ENCODE data around the gene RTN4. TPM values are rescaled to one million over a fixed set of nuclear protein-coding genes. Genes with fewer than 3 reads are reported as not detected.

Gene RTN4
- total and polyA plus RNA-seq, 4 donors, result 199 to 652 (median 553) TPM

GRCh38 chr2:54965425-54965824 is 84.8 kb downstream of the RTN4 start:
- DNase-seq (ENCODE audit: low read depth in 4 of 6, low spot score in 6 of 6), result no peak
- H3K27me3 ChIP-seq (ENCODE audit: control insufficient read depth, insufficient read depth, low read length), result no peaks in the 10 kb centered on the region
- WGBS (ENCODE audit: insufficient coverage), result 73% methylated on average over 4 of the region's 6 CpGs
- H3K4me3 ChIP-seq (ENCODE audit: low read depth, low read length), result no peak overlapping the region
- no peak overlapping the region for H3K27ac ChIP-seq (ENCODE audit: low read depth, low read length)
- peaks cover 21% of the 10 kb centered on the region for H3K36me3 ChIP-seq (ENCODE audit: control insufficient read depth, insufficient read depth, low read length)
- peaks cover 9% of the 10 kb centered on the region for H3K4me1 ChIP-seq (ENCODE audit: control insufficient read depth, insufficient read depth, low read length)
- no peaks in the 10 kb centered on the region for H3K9me3 ChIP-seq (ENCODE audit: control insufficient read depth, insufficient read depth, low read length)

GRCh38 chr2:54964816-54965215 is 85.4 kb downstream of the RTN4 start:
- 60% methylated on average over 1 of the region's 4 CpGs for WGBS (ENCODE audit: insufficient coverage)
- Histone ChIP-seq H3K27me3 (ENCODE audit: control insufficient read depth, insufficient read depth, low read length) (no peaks in the 10 kb centered on the region), H3K36me3 (ENCODE audit: control insufficient read depth, insufficient read depth, low read length) (peaks cover 22% of the 10 kb centered on the region), H3K27ac (ENCODE audit: low read depth, low read length) (no peak overlapping the region), H3K4me3 (ENCODE audit: low read depth, low read length) (no peak overlapping the region), H3K9me3 (ENCODE audit: control insufficient read depth, insufficient read depth, low read length) (no peaks in the 10 kb centered on the region), H3K4me1 (ENCODE audit: control insufficient read depth, insufficient read depth, low read length) (peaks cover 9% of the 10 kb centered on the region)
- no peak for DNase-seq (ENCODE audit: low read depth in 4 of 6, low spot score in 6 of 6)

GRCh38 chr2:54964271-54964670 is 86.0 kb downstream of the RTN4 start:
- peaks cover 9% of the 10 kb centered on the region for H3K4me1 ChIP-seq (ENCODE audit: control insufficient read depth, insufficient read depth, low read length)
- no peaks in the 10 kb centered on the region for H3K27me3 ChIP-seq (ENCODE audit: control insufficient read depth, insufficient read depth, low read length)
- no peak overlapping the region for H3K4me3 ChIP-seq (ENCODE audit: low read depth, low read length)
- H3K9me3 ChIP-seq (ENCODE audit: control insufficient read depth, insufficient read depth, low read length), result no peaks in the 10 kb centered on the region
- no peak for DNase-seq (ENCODE audit: low read depth in 4 of 6, low spot score in 6 of 6)
- no peak overlapping the region for H3K27ac ChIP-seq (ENCODE audit: low read depth, low read length)
- H3K36me3 ChIP-seq (ENCODE audit: control insufficient read depth, insufficient read depth, low read length), result peaks cover 22% of the 10 kb centered on the region
- 91% methylated on average over 7 of the region's 8 CpGs for WGBS (ENCODE audit: insufficient coverage)

- DNase-seq (ENCODE audit: low read depth in 4 of 6, low spot score in 6 of 6), result no peak
- no peak overlapping the region for H3K4me3 ChIP-seq (ENCODE audit: low read depth, low read length)
- H3K27ac ChIP-seq (ENCODE audit: low read depth, low read length), result no peak overlapping the region
- no peaks in the 10 kb centered on the region for H3K27me3 ChIP-seq (ENCODE audit: control insufficient read depth, insufficient read depth, low read length)
- H3K4me1 ChIP-seq (ENCODE audit: control insufficient read depth, insufficient read depth, low read length), result peaks cover 9% of the 10 kb centered on the region
- 100% methylated on average over 1 of the region's 2 CpGs for WGBS (ENCODE audit: insufficient coverage)
- H3K9me3 ChIP-seq (ENCODE audit: control insufficient read depth, insufficient read depth, low read length), result no peaks in the 10 kb centered on the region
- peaks cover 19% of the 10 kb centered on the region for H3K36me3 ChIP-seq (ENCODE audit: control insufficient read depth, insufficient read depth, low read length)
Measured at GRCh38 chr2:54963476-54963875, 86.8 kb downstream of the RTN4 start.

GRCh38 chr2:54962935-54963440 is 87.3 kb downstream of the RTN4 start:
- Histone ChIP-seq H3K4me3 (ENCODE audit: low read depth, low read length) (no peak overlapping the region), H3K36me3 (ENCODE audit: control insufficient read depth, insufficient read depth, low read length) (peaks cover 14% of the 10 kb centered on the region), H3K4me1 (ENCODE audit: control insufficient read depth, insufficient read depth, low read length) (peaks cover 9% of the 10 kb centered on the region), H3K9me3 (ENCODE audit: control insufficient read depth, insufficient read depth, low read length) (no peaks in the 10 kb centered on the region), H3K27ac (ENCODE audit: low read depth, low read length) (no peak overlapping the region), H3K27me3 (ENCODE audit: control insufficient read depth, insufficient read depth, low read length) (no peaks in the 10 kb centered on the region)
- no peak for DNase-seq (ENCODE audit: low read depth in 4 of 6, low spot score in 6 of 6)
- no CpG with 5 or more reads among the region's 3 CpGs for WGBS (ENCODE audit: insufficient coverage)

GRCh38 chr2:54962511-54962910 is 87.7 kb downstream of the RTN4 start:
- H3K36me3 ChIP-seq (ENCODE audit: control insufficient read depth, insufficient read depth, low read length), result peaks cover 19% of the 10 kb centered on the region
- WGBS (ENCODE audit: insufficient coverage), result 91% methylated on average over 9 of the region's 13 CpGs
- no peak for DNase-seq (ENCODE audit: low read depth in 4 of 6, low spot score in 6 of 6)
- H3K27me3 ChIP-seq (ENCODE audit: control insufficient read depth, insufficient read depth, low read length), result no peaks in the 10 kb centered on the region
- no peaks in the 10 kb centered on the region for H3K9me3 ChIP-seq (ENCODE audit: control insufficient read depth, insufficient read depth, low read length)
- no peak overlapping the region for H3K4me3 ChIP-seq (ENCODE audit: low read depth, low read length)
- H3K4me1 ChIP-seq (ENCODE audit: control insufficient read depth, insufficient read depth, low read length), result peaks cover 9% of the 10 kb centered on the region
- H3K27ac ChIP-seq (ENCODE audit: low read depth, low read length), result no peak overlapping the region

- Histone ChIP-seq H3K27ac (ENCODE audit: low read depth, low read length) (no peak overlapping the region), H3K4me3 (ENCODE audit: low read depth, low read length) (no peak overlapping the region), H3K4me1 (ENCODE audit: control insufficient read depth, insufficient read depth, low read length) (no peaks in the 10 kb centered on the region), H3K27me3 (ENCODE audit: control insufficient read depth, insufficient read depth, low read length) (no peaks in the 10 kb centered on the region), H3K36me3 (ENCODE audit: control insufficient read depth, insufficient read depth, low read length) (peaks cover 21% of the 10 kb centered on the region), H3K9me3 (ENCODE audit: control insufficient read depth, insufficient read depth, low read length) (no peaks in the 10 kb centered on the region)
- no peak for DNase-seq (ENCODE audit: low read depth in 4 of 6, low spot score in 6 of 6)
- WGBS (ENCODE audit: insufficient coverage), result 67% methylated on average over 6 of the region's 7 CpGs
Measured at GRCh38 chr2:54960164-54960563, 90.1 kb downstream of the RTN4 start.

- 92% methylated on average over 10 of the region's 14 CpGs for WGBS (ENCODE audit: insufficient coverage)
- no peak overlapping the region for H3K27ac ChIP-seq (ENCODE audit: low read depth, low read length)
- no peak overlapping the region for H3K4me3 ChIP-seq (ENCODE audit: low read depth, low read length)
Measured at GRCh38 chr2:54958717-54959371, 91.4 kb downstream of the RTN4 start.

GRCh38 chr2:54957321-54957999 is 92.8 kb downstream of the RTN4 start:
- peaks cover 3% of the 10 kb centered on the region for H3K4me1 ChIP-seq (ENCODE audit: control insufficient read depth, insufficient read depth, low read length)
- no peak overlapping the region for H3K27ac ChIP-seq (ENCODE audit: low read depth, low read length)
- 91% methylated on average over 15 of the region's 18 CpGs for WGBS (ENCODE audit: insufficient coverage)

More at GRCh38 chr2:54958717-54959371, 91.4 kb downstream of the RTN4 start:
- Histone ChIP-seq H3K9me3 (ENCODE audit: control insufficient read depth, insufficient read depth, low read length) (no peaks in the 10 kb centered on the region), H3K36me3 (ENCODE audit: control insufficient read depth, insufficient read depth, low read length) (peaks cover 23% of the 10 kb centered on the region), H3K27me3 (ENCODE audit: control insufficient read depth, insufficient read depth, low read length) (no peaks in the 10 kb centered on the region), H3K4me1 (ENCODE audit: control insufficient read depth, insufficient read depth, low read length) (peaks cover 3% of the 10 kb centered on the region)
- no peak for DNase-seq (ENCODE audit: low read depth in 4 of 6, low spot score in 6 of 6)

More at GRCh38 chr2:54957321-54957999, 92.8 kb downstream of the RTN4 start:
- Histone ChIP-seq H3K36me3 (ENCODE audit: control insufficient read depth, insufficient read depth, low read length) (peaks cover 18% of the 10 kb centered on the region), H3K9me3 (ENCODE audit: control insufficient read depth, insufficient read depth, low read length) (no peaks in the 10 kb centered on the region), H3K27me3 (ENCODE audit: control insufficient read depth, insufficient read depth, low read length) (no peaks in the 10 kb centered on the region), H3K4me3 (ENCODE audit: low read depth, low read length) (no peak overlapping the region)
- DNase-seq (ENCODE audit: low read depth in 4 of 6, low spot score in 6 of 6), result no peak

Measured in spinal cord (tissue), 10 donors.